LNCAP (cell line): Measurements from ENCODE around the gene MBTPS1.

ENCODE experiments used
- TF ChIP-seq, protein P1 (sequence below): fragments of 450-650 bp; IDR thresholded peaks from 2 replicates; pipeline ENCODE4 v1.5.1; 2017; ENCODE audit warnings: mild to moderate bottlenecking

Gene MBTPS1

DNA sequence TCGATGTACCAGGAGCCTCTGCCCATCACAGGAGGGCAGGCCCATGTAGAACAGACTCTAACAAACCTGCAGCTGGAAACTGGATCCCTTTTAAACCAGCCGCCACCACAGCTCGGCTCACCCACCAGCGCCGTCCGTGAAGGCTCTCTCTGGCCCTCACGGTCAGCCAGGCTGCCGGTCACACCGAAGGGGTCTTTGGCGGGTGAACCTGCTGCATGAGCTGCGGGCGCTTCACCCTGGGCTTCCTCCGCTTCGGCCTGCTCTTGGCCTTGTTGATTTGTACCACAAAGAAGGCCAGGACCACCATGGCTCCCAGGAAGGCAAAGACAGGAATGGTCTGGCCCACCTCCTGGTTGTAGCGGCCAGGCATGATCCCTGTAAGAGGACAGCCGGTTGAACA lies 62.5 kb downstream of the MBTPS1 start:
- TF ChIP-seq, protein P1, sequence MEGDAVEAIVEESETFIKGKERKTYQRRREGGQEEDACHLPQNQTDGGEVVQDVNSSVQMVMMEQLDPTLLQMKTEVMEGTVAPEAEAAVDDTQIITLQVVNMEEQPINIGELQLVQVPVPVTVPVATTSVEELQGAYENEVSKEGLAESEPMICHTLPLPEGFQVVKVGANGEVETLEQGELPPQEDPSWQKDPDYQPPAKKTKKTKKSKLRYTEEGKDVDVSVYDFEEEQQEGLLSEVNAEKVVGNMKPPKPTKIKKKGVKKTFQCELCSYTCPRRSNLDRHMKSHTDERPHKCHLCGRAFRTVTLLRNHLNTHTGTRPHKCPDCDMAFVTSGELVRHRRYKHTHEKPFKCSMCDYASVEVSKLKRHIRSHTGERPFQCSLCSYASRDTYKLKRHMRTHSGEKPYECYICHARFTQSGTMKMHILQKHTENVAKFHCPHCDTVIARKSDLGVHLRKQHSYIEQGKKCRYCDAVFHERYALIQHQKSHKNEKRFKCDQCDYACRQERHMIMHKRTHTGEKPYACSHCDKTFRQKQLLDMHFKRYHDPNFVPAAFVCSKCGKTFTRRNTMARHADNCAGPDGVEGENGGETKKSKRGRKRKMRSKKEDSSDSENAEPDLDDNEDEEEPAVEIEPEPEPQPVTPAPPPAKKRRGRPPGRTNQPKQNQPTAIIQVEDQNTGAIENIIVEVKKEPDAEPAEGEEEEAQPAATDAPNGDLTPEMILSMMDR, result no peak

DNA sequence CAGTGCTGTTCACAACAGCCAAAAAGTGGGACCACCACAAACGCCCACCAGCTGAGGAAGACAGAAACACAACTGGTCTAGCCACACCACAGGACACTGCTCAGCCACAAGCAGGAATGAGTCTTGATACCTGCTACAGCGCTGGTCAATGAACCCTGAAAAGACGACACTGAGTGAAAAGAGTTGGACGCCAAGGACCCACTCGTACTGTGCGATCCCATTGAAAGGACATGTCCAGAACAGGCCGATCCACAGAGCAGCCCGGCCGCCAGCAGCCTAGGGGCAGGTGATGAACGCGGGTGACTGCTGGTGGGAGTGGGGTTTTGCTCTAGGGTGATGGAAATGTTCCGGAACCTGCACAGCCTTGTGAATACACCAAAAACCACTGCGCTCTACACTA lies 63.5 kb downstream of the MBTPS1 start:
- TF ChIP-seq, protein P1, result no peak

DNA sequence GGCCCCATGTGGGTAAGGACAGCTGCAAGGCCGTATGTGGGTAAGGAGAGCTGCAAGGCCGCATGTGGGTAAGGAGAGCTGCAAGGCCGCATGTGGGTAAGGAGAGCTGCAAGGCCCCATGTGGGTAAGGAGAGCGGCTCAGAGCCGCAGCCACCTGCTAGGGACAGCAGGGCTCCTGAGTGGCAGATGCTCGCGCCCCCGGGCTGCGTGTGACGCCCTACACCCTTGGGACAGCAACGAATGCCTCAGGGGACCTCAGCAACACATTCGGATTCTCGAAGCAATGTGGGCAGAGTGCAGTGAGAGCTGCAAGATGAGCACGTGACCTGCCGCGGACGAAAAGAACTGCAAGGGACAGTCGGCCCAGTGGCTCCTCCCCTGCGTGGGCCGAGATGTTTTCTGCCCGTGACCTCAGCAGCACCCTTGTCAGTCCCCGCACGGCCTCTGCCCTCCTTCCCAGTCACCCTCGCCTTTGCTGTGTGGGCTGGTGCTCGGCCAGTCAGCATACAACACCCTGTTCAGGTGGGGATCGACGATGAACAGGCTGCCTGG lies 64.6 kb downstream of the MBTPS1 start:
- TF ChIP-seq, protein P1, result no peak

DNA sequence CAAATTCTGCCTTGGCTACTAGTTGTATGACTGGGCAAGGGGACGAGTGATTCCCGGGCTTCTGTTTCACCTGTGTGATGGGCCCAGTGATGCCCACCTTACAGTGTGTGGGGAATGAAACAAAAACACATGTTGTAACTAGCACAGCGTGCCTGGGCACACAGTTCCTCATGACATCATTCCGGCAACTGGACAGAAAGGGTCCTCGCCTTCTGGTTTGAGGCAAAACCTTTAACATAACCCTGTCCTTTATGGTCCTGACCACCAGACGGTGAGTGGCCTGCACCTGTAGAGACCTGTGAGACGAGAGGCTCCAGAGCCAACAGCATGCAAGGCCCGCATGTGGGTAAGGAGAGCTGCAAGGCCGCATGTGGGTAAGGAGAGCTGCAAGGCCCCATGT lies 66.4 kb downstream of the MBTPS1 start:
- TF ChIP-seq, protein P1, result no peak

DNA sequence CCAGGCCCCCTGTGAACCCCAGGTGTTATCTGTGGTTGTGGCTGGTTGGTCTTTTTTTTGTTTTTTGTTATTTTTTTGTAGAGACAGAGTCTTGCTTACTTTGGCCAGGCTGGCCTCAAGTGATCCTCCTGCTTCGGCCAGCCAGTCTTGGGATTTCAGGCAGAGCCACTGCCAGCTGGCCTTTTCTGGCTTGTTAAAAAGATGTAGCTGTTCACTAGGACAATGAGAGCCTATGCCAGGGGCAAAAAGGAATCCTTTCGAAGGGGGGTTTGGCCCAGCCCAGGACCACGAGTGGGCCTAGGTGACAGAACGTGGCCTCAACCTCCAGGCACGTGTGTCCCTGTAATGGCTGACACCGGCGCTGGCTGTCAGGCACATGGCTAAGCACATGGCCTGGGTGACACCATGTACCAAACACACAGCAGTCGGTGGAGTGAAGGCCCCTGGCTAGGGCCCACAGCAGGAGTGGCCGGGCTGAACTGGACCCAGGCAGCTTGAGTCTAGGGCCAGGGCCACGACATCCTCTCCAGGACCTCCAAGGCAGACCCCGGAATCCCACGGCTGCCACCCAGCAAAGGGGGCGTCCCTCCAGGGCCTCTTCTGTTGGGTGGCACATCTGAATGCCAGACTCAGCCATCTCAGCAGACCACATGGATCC lies 67.2 kb downstream of the MBTPS1 start:
- TF ChIP-seq, protein P1, result no peak

DNA sequence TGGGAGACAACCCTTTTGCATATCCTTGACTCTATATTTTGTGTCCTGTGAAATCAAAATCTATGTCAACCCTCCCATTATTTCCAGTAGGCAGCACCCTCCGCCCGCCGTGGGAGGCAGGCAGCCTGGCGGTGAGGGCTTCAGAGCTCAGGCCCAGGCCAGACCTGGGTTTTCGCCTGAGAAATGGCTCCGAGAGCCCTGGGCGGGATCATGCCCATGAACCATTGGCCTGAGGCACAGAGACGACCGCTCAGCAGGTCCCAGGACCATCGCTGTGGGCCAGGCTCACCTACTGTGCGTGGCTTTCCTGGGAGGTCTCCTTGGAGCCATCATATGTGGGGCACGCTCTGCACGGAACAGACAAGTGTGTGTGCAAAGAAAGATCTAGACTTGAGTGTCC lies 67.9 kb downstream of the MBTPS1 start:
- TF ChIP-seq, protein P1, result no peak

DNA sequence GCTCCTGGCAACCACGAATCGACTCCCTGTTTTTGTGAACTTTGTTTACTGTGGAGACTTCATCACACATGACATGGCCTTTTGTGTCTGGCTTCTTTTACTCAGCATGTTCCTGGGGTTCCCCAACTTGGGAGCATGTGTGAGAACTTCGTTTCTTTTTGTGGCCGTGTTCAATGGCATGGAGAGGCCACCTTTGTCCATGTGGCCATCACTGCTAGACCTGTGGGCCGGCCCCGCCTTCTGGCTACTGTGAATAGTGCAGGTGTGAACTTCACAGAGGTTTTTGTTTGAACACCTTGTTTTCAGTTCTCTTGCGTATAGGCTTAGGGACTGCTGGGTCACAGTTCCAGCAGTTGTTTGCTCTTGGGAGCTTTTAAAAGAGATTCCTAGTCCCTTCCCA lies 68.5 kb downstream of the MBTPS1 start:
- TF ChIP-seq, protein P1, result peak; percentile 33; the same call in 1 of the 2 replicates
